Measurements from ENCODE around the gene FOLR3.
"Not testable (repeated sequence)": the region's sequence is repeated elsewhere in the genome, so short reads cannot be mapped to it uniquely, and the experiment has no call there.

Gene FOLR3

DNA sequence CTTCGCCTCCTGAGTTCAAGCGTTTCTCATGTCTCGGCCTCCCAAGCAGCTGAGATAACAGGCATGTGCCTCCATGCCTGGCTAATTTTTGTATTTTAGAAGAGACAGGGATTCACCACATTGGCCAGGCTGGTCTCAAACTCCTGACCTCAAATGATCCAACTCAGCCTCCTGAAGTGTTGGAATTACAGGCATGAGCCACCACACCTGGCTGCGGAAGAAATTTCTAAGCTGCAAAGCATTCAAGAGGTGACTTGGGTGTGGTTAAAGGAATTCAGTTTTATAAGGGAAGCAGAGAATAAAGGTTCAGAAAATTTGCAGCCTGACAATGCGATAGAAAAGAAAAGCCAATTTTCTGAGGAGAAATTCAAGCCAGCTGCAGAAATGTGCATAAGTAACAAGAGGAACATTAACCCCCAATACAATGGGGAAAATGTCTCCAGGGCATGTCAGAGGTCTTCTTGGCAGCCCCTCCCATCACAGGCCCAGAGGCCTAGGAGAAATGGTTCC lies 33.6 kb downstream of the FOLR3 start:
- not testable (repeated sequence) for DNase-seq

DNA sequence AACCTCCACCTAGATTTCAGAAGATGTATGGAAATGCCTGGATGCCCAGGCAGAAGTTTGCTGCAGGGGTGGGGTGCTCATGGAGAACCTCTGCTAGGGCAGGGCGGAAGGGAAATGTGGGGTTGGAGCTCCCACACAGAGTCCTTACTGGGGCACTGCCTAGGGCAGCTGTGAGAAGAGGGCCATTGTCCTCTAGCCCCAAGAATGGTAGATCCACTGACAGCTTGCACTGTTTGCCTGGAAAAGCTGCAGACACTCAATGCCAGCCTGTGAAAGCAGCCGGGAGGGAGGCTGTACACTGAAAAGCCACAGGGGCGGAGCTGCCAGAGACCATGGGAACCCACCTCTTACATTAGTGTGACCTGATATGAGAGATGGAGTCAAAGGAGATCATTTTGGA lies 34.2 kb downstream of the FOLR3 start:
- DNase-seq: not testable (repeated sequence)

GRCh38 chr11:72172043-72172442 lies 36.5 kb downstream of the FOLR3 start:
- DNase-seq: not testable (repeated sequence)

DNA sequence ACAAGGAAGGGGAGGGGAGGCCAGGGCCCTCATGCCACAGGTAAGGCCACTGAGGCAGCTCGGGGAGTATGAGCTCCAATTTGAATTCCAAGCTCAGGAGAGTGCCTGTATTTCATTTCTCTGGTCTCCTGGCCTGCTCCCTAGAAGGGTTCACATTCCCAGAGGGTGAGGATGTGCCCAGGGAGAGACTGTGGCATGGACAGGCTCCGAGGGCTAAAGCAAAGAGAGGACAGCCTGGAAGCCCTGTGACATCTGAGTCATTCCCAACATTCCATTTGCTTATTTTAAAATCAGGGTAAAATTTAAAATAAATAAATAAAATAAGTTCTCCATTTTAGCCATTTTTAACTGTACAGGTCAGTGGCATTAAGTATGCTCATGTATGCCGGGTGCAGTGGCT lies 37.8 kb downstream of the FOLR3 start:
- DNase-seq: no peak

DNA sequence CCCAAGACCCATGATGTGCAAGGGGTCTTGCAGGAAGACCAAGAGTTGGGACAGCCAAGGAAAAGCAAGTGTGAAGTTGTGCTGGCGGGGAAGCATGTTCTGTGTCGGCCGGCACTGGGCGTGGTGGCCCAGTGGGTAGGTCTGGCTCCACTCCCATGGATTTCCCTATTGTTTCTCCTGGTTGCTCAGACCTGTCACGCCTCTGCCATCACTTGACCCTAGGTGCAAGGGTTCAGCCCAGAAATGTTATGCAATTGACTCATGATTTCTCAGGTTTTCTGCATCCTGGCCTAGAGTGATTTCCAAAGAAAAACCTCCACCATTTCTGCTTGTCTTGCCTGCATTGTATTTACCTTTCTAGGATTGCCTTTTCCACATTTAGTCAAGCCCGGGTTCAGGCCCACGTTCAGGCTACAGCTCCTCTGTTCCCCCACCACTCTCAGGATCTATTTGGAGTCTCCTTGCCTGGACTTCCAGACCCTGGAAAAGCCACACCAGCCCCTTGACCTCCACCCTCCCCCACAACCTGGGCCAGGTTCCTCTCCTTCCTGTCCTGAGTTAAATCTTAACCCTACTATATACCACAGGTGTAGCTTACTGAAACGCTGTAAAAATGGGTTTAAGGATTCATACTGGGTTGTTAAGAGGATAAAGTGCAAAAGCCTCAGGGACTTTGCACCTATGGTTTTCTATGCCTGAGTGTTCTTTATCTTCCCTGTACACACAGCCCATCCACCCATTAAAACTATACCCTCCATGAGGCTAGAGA lies 39.0 kb downstream of the FOLR3 start:
- no peak for DNase-seq

- DNase-seq: no peak
Observed at GRCh38 chr11:72177656-72178055, 42.1 kb downstream of the FOLR3 start.

DNA sequence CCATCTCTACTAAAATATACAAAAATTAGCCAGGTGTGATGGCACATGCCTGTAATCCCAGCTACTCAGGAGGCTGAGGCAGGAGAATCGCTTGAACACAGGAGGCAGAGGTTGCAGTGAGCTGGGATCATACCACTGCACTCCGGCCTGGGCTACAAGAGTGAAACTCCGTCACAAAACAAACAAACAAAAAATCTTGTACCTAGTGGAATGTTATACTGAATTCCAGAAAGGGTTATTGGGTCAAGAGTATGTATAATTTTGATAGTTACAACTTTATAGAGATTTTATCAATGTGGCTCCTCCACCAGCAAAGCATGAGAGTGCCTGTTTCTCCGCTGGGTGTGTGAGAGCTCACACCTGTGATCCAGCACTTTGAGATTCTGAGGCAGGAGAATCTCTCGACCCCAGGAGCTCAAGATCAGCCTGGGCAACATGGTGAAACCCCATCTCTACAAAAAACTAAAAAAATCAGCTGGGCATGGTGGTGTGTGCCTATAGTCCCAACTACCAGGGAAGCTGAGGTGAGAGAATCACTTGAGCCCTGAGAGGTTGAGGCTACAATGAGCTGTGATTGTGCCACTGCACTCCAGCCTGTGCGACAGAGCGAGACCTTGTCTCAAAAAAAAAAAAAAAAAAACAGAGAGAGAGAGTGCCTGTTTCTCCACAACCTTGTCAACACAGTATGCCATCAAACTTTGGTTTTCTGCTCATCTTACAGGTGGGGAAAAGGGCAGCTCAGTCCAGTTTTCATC lies 43.7 kb downstream of the FOLR3 start:
- no peak for DNase-seq

- DNase-seq: no peak
Observed at GRCh38 chr11:72179804-72180396, 44.4 kb downstream of the FOLR3 start.

DNA sequence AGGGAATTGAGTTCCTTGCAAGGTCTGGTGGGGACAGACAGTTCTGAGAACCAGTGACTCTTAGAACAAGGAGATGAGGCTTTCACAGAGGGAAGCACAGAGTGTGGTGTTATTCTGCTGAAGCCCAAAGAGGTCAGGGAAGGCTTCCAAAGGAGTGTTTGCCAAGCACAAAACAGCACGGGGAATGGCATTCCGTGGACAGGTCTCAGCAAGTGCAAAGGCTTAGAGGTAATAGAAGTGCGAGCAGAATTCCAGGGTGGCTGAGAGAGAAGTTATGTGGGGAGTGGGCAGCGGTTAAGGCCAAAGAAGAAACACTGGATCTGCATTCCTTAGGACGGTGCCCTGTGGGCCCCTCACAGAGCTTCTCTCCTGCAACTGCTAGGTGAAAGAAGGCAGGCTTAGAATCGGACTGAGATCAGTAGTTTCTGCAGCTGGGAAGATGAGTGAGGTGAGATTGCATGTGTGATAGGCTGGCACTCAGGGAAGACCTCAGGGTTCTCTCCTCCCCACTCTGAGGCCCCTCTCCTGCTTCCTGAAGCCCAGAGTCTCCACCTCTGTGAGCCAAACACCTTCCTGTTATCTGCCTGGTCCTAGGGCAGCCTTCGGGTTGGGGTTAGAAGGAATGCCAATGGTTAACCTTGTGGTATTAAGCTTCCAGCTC lies 45.5 kb downstream of the FOLR3 start:
- DNase-seq: not testable (repeated sequence)

- DNase-seq: not testable (repeated sequence)
Observed at GRCh38 chr11:72181553-72181958, 46.0 kb downstream of the FOLR3 start.

DNA sequence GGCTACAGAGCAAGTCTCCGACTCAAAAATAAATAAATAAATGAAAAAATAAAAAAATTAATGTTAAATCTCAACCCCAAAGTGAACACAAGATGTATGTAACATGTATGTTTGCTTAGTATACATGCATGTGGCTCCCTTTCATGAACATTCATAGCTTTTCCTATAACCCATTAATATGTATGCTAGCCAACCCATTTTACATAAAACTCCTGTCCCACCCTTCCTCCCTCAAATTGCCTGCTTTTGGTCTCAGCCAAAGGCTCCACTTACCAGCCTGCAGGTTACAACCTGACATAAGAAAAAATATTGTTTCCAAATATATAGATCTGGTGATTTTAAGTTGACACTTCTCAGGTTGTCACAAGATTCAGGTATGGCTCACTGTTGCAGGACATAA lies 52.7 kb downstream of the FOLR3 start:
- DNase-seq: no peak

Data from NCI-H1694 treated with DMSO at 0.1 percent for 48 hours (cell line).